Nephron (organoid): ENCODE results near the gene PRRC2B.

Source experiments
- H3K27ac Mint-ChIP-seq, 3 experiments: 2 replicates each; pipeline ENCODE4 v1.8.0; 2020; ENCODE audit warnings: mixed read lengths in 3 of 3, mild to moderate bottlenecking in 2 of 3, moderate library complexity in 1 of 3
- H3K27me3 Mint-ChIP-seq: 2 replicates; pipeline ENCODE4 v1.8.0; 2021; ENCODE audit warnings: low read depth, mild to moderate bottlenecking, moderate library complexity, mixed read lengths
- H3K36me3 Mint-ChIP-seq: 2 replicates; pipeline ENCODE4 v1.8.0; 2020; ENCODE audit warnings: low read depth, mixed read lengths
- H3K4me1 Mint-ChIP-seq: 2 replicates; pipeline ENCODE4 v1.8.0; 2020; ENCODE audit warnings: mixed read lengths
- H3K4me3 Mint-ChIP-seq, 3 experiments: 2 replicates each; pipeline ENCODE4 v1.8.0; 2020; ENCODE audit warnings: mild to moderate bottlenecking in 3 of 3, mixed read lengths in 3 of 3, moderate library complexity in 2 of 3
- H3K9me3 Mint-ChIP-seq: 2 replicates; pipeline ENCODE4 v1.8.0; 2020; ENCODE audit warnings: mixed read lengths
- TF ChIP-seq, protein P1 (sequence below), 3 experiments: fragments of 200-600 bp; sonication (generic); IDR thresholded peaks; one replicate each; pipeline ENCODE4 v1.5.0; 2021; ENCODE audit warnings: antibody characterized with exemption in 3 of 3; ENCODE audit not compliant: unreplicated experiment in 3 of 3

Gene PRRC2B

GRCh38 chr9:131537946-131538345 is 144.1 kb downstream of the PRRC2B start:
- Mint-ChIP-seq H3K9me3 (peaks cover 11% of the 10 kb centered on the region), H3K27me3 (no peaks in the 10 kb centered on the region), H3K27ac (no peak overlapping the region), H3K36me3 (no peaks in the 10 kb centered on the region), H3K4me3 (no peak overlapping the region), H3K4me1 (no peaks in the 10 kb centered on the region)
- TF ChIP-seq, protein P1, sequence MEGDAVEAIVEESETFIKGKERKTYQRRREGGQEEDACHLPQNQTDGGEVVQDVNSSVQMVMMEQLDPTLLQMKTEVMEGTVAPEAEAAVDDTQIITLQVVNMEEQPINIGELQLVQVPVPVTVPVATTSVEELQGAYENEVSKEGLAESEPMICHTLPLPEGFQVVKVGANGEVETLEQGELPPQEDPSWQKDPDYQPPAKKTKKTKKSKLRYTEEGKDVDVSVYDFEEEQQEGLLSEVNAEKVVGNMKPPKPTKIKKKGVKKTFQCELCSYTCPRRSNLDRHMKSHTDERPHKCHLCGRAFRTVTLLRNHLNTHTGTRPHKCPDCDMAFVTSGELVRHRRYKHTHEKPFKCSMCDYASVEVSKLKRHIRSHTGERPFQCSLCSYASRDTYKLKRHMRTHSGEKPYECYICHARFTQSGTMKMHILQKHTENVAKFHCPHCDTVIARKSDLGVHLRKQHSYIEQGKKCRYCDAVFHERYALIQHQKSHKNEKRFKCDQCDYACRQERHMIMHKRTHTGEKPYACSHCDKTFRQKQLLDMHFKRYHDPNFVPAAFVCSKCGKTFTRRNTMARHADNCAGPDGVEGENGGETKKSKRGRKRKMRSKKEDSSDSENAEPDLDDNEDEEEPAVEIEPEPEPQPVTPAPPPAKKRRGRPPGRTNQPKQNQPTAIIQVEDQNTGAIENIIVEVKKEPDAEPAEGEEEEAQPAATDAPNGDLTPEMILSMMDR (IDR thresholded peaks at IDR 0.05; ENCODE audit: unreplicated experiment in 3 of 3) = no peak

- H3K27ac Mint-ChIP-seq = no peak overlapping the region
- peaks cover 20% of the 10 kb centered on the region for H3K9me3 Mint-ChIP-seq
- H3K4me3 Mint-ChIP-seq = no peak overlapping the region
- H3K36me3 Mint-ChIP-seq = no peaks in the 10 kb centered on the region
- TF ChIP-seq, protein P1 (IDR thresholded peaks at IDR 0.05; ENCODE audit: unreplicated experiment in 3 of 3) = no peak
- no peaks in the 10 kb centered on the region for H3K27me3 Mint-ChIP-seq
- H3K4me1 Mint-ChIP-seq = no peaks in the 10 kb centered on the region
Observed at GRCh38 chr9:131539223-131539923, 145.5 kb downstream of the PRRC2B start.

DNA sequence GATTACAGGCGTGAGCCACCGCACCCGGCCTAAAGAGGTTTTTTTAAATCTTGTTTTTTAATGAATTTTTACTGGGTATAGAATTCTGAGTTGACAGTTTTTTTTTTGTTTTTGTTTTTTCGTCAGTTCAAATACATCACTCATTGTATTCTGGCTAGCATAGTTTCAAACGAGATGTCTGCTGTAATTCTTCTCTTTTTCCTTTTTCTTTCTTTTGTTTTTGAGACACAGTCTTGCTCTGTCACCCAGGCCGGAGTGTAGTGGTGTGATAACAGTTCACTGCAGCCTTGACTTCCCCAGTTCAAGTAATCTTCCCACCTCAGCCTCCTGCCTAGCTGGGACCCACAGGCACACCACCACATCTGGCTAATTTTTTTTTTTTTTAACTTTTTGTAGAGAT is 149.3 kb downstream of the PRRC2B start:
- TF ChIP-seq, protein P1 (IDR thresholded peaks at IDR 0.05; ENCODE audit: unreplicated experiment in 3 of 3) = no peak
- no peak overlapping the region for H3K27ac Mint-ChIP-seq
- no peaks in the 10 kb centered on the region for H3K36me3 Mint-ChIP-seq
- H3K4me1 Mint-ChIP-seq = no peaks in the 10 kb centered on the region
- H3K4me3 Mint-ChIP-seq = no peak overlapping the region
- H3K27me3 Mint-ChIP-seq = peaks cover 12% of the 10 kb centered on the region
- H3K9me3 Mint-ChIP-seq = peaks cover 31% of the 10 kb centered on the region

DNA sequence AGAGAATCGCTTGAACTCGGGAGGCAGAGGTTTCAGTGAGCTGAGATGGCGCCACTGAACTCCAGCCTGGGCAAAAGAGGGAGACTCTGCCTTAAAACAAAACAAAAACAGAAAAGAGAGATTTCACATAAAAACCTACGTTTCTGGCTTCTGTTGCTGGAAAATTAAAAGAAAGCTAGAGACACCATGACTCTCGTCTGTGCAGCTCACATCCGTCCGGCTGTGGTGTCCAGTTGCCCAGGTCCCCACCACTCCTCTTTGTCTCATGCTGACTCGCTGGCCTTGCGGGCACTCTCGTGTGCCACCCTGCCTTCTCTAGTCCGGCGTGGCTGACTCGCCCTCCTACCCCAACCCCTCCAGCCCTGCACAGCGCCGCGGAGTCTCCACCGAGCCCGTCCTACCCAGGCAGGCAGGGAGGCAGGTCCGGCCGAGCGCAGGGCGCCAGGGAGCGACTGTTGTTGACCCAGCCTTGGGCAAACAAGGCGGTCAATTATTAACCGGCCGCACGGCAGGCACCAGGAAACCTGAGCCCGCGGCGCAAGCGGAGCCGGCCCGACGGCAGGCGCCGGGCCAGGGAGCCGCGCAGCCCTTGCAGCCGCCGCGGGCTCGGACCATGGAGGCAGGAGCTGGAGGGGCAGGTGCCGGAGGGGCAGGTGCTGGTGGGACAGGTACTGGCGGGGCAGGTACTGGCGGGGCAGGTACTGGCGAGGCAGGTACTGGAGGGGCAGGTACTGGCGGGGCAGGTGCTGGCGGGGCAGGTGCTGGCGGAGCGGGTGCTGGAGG is 151.3 kb downstream of the PRRC2B start, which contains the start of gene PRRT1B:
Gene PRRT1B, plus strand, starts transcription at position 521 of the 783 bp plus-strand sequence. Its CDS starts 93 bp downstream, at position 614.
- H3K27ac Mint-ChIP-seq = no peak within 1 kb of the TSS
- H3K27me3 Mint-ChIP-seq = peaks cover 19% of the 10 kb centered on the region
- TF ChIP-seq, protein P1 (IDR thresholded peaks at IDR 0.05; ENCODE audit: unreplicated experiment in 3 of 3) = no peak
- H3K9me3 Mint-ChIP-seq = peaks cover 33% of the 10 kb centered on the region
- no peaks in the 10 kb centered on the region for H3K36me3 Mint-ChIP-seq
- H3K4me3 Mint-ChIP-seq = no peak within 1 kb of the TSS
- no peaks in the 10 kb centered on the region for H3K4me1 Mint-ChIP-seq

- TF ChIP-seq, protein P1 (IDR thresholded peaks at IDR 0.05; ENCODE audit: unreplicated experiment in 3 of 3) = no peak
- Mint-ChIP-seq H3K36me3 (no peaks in the 10 kb centered on the region), H3K9me3 (peaks cover 33% of the 10 kb centered on the region), H3K27ac (no peak overlapping the region), H3K4me1 (peaks cover 5% of the 10 kb centered on the region), H3K27me3 (peaks cover 19% of the 10 kb centered on the region), H3K4me3 (no peak overlapping the region)
Observed at GRCh38 chr9:131545786-131546335, 152.0 kb downstream of the PRRC2B start.
